Stromal cell of bone marrow (primary cell): ENCODE results near the gene PTBP3.
"Not testable (repeated sequence)": the region's sequence is repeated elsewhere in the genome, so short reads cannot be mapped to it uniquely, and the experiment has no call there.

Experiments
- DNase-seq: peaks from one replicate; pipeline ENCODE4 v3.0.0-alpha.2; 2012; ENCODE audit warnings: low read depth

PTBP3 gene

DNA sequence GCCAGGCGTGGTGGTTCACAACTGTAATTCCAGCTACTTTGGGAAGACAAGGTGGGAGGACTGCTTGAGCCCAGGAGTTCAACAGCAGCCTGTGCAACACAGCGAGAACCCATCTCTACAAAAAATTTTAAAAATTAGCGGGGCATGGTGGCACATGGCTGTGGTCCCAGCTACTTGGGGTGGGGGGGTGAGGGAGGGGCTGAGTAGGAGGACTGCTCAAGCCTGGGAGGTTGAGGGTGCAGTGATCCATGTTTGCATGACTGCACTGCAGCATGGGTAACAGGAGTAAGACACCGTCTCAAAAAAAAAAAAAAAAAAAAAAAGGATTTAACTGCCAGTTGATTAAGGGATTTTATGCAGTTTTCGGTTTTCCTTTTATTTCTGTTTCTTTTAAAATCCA lies 65.0 kb downstream of the PTBP3 start:
- no peak for DNase-seq

DNA sequence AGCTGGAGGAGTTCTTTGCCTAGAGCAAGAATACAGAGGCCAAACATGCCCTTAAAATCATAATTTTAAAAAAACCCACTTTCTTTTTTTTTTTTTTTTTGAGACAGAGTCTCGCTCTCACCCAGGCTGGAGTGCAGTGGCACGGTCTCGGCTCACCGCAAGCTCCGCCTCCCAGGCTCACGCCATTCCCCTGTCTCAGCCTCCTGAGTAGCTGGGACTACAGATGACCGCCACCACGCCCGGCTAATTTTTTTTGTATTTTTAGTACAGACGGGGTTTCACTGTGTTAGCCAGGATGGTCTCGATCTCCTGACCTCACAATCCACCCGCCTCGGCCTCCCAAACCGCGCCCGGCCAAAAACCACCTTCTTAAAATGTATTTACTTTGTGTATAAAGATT lies 66.3 kb downstream of the PTBP3 start:
- not testable (repeated sequence) for DNase-seq

DNA sequence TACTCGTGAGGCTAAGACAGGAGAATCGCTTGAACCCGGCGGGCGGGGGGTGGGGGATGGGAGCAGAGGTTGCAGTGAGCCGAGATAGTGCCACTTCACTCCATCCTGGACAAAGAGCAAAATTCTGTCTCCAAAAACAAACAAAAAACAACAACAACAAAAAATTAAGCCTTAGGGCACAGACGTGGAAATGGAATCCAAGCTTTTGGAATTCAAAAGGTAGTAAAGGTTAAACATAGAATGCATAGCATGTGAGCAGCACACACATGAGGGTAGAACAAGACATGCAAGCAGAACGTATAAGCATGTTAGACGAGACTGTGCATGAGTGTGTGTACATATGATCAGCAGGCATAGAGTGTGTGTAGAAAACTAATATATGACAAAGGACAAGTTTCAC lies 68.0 kb downstream of the PTBP3 start:
- no peak for DNase-seq

DNA sequence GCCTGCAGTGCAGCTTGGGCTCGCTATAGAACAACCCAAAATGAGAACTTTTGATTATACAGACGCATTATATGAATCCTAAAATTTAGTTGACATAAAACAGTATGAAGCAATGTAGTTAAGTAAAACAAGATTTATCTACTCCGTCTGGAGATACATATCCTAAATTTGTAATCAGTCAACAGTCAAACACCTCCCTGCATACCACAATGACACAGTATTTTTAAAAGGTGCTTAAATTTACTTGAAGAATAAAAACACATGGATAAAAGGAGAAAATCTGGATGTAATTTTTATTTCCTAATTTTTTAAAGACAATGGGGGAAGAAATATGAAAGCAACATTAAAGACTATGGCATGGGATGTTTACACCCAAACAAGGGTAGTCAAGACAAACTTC lies 70.8 kb downstream of the PTBP3 start:
- no peak for DNase-seq

DNA sequence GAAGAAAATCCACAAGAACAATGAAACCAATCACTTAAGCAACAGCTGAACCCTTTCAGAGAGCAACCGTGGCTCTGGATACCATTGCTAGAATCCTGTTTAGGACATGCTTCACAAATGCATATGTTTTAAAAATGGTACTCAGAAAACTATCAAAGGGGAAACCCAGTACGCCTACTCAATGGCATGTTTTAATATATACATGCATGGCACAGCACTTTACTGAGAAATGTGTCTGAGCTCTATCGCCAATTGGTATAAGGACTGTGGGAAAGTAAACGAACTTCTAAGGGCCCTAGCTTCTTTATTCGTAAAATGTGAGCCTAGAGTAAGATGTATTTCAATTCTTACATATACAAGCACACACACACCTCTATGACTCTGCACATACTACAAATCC lies 72.3 kb downstream of the PTBP3 start:
- no peak for DNase-seq

DNA sequence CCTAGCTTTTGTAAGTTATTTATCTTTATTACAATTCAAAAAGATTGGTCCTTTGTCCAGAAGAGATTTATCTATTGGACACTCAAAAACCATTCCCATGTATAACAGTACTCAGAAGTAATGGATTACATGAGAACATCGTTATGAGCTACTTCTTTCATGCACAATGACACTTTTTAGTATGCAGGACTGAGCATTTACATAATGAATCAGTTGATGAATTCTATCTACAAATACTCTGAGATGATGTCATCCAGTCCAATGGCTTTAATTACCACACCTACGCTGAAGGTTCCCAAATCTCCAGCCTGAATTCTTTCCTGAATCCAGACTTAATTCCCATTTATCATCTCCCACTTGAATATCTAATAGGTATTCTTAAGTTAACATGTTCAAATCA lies 75.3 kb downstream of the PTBP3 start:
- DNase-seq = no peak

DNA sequence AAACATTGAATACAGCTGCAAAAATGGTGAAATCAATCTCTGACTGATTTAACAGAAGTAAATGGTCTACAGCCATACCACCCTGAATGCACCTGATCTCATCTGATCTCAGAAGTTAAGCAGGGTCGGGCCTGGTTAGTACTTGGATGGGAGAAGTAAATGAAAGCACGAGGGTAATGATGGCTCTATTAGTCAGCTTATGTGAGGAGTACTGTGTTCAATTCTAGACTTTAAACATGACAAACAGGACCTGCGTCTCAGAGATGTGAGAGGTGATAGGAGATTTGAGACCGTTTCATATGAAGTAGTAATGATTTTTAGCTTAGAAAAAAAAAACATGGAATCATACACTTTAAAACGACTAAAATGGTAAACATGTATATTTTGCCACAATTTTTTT lies 81.2 kb downstream of the PTBP3 start:
- DNase-seq = no peak

DNA sequence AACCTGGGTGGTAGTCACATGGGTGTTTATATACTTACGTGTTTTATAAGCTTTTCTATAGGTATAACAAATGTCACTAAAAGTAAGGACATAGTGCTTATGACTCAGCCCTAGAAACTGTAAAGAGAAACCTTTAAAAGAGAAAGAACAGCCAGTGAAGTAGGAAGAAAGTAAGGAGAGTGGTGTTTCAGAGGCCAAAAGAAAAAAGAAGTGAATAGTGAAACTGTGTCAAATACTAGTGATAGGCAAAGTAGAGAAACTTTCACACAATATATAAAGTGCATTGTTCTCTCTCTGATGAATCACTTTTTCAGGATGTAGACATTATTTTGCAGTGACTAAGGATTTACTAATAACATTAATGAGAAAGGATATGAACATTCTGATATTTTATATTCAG lies 84.1 kb downstream of the PTBP3 start:
- no peak for DNase-seq

DNA sequence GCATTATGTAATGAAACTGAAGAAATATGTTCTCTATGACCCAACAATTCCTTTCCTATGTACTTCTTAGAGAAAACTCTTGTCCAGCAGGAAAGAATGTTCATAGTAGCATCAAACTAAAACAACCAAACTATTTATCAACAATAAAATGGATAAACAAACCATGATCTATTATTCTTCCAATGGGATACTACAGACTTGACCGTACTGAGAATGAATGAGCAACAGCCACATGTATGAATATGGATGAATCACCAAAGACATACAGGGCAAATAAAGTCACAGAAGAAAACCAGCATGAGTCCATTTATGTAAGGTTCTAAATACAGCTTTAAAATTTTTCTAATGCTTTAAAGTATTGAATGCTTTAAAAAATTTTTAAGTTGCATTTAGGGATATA lies 84.7 kb downstream of the PTBP3 start:
- DNase-seq = peak; percentile 3

DNA sequence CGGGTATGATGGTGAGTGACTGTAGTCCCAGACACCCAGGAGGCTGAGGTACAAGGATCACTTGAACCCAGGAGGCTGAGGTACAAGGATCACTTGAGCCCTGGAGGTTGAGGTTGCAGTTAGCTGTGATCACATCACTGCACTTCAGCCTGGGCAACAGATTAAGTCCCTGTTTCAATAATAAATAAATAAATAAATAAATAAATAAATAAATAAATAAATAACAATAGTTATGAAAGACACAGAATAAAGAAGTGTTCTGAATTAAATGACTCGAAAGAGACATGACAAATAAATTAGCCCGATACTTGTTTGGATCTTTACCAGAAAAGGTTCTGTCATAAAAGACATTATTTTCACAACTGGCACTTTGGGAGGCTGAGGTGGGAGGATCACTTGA lies 86.3 kb downstream of the PTBP3 start:
- DNase-seq = no peak

DNA sequence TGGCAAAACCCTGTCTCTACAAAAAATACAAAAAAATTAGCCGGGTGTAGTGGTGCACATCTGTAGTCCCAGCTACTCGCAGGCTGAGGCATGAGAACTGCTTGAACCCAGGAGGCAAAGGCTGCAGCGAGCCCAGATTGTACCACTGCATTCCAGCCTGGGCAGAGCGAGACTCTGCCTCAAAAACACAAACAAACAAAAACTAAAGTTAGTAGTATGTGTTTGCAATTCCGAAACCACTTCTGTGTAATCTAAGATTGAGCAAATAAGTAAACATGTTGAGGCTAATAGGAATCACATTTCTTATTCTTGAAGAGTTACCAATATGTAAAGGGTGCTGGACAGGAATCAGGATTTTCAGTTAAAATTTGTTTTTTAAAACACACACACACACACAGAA lies 88.3 kb downstream of the PTBP3 start:
- no peak for DNase-seq

DNA sequence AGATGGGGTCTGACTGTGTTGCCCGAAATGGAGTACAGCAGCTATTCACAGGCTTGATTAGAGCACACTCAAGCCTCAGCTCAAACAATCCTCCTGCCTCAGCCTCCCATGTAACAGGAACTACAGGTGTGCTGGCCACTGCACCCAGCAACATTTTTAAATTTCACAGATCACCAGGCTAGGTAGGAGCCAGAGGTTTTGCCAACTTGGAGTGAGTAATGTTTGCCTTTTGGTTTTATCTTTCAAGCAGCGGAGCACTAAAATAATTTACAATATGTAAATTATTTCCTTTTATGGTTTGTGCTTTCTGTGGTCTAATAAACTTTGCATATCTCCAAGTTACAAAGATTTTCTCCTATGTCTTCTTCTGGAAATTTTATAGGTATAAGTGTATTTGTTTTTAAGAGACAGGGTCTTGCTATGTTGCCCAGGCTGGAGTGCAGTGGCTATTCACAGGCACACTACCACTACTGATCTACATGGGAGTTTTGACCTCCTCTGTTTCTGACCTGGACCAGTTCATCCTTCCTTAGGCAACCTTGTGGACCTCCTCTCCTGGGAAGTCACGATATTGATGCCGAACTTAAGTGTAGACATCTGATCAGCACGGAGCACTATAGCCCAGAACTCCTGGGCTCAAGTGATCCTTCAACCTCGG lies 91.1 kb downstream of the PTBP3 start:
- no peak for DNase-seq

DNA sequence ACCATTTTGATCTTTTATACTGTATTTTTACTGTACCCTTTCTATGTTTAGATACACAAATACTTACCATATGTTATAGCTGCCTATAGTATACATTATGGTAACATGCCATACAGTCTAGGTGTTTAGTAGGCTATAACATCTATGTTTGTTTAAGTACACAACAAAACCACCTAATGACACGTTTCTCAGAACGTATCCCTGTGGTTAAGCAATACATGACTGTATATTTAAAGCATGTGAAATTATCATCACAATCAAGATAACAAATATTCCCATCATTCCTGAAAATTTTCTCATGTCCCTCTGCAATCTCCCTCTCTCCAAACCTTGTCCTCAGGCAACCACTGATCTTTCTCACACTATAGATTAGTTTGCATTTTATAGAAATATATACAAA lies 91.9 kb downstream of the PTBP3 start:
- no peak for DNase-seq

DNA sequence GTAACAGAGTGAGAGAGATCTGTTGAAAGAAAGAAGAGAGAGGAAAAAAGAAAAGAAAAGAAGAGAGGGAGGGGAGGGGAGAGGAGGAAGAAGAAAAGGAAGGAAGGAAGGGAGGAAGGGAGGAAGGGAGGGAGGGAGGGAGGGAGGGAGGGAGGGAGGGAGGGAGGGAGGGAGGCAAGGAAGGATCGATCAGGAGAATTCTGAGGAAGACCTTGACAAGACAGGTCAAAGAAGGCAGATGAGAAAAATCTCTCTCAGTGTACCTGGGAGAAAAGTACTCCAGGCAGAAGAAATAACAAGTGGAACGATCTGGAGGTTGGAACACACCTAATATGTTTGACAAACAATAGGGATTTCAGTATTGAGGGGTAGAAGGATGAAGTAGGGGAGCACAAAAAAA lies 93.7 kb downstream of the PTBP3 start:
- DNase-seq = no peak

DNA sequence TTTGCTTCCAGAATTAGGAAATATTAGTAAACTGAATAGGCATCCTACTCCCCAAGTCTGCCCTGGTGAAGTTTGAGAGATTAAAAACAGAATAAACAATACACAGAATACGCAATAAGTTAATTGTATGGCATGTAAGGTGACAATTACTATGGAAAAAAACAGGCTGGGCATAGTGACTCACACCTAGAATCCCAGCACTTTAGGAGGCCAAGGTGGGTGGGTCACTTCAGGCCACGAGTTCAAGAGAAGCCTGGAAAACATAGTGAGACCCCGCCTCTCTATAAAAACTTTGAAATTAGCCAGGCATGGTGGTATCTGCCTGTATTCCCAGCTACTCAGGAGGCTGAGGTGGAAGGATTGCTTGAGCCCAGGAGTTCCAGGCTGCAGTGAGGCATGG lies 94.1 kb downstream of the PTBP3 start:
- no peak for DNase-seq

DNA sequence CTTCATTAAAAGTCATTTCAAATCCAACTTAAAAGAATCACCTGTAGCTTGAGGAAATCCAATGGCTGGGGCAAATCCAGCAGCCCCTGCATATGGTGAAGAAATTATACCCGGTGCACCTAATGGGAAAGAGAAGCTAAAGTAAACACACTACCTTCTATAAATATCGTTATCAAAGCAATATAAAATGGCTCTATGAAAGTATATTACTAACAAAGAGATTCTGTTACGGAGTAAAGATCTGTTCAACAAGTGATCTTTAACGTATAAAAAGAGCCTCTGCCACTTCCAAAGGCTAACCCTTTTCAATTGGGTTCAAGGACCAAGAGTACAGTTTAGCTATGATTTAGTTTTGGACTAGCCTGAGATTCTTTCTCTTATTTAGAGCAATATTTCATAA lies 98.6 kb downstream of the PTBP3 start:
- DNase-seq = no peak

DNA sequence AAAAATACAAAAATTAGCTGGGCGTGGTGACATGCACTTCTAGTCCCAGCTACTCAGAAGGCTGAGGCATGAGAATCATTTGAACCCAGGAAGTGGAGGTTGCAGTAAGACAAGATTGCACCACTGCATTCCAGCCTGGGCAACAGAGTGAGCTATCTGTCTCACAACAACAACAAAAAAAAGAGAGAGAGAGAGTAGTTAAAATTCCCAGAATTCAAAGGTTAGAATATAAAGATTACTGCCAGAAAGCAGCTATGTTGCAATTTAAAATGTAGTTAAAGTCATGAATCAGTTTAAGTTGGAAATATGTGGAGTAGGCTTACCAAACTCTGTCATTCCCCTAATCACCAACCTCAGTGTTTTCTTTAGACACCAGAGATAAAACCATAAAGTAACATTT lies 99.7 kb downstream of the PTBP3 start:
- peak; percentile 65 for DNase-seq

DNA sequence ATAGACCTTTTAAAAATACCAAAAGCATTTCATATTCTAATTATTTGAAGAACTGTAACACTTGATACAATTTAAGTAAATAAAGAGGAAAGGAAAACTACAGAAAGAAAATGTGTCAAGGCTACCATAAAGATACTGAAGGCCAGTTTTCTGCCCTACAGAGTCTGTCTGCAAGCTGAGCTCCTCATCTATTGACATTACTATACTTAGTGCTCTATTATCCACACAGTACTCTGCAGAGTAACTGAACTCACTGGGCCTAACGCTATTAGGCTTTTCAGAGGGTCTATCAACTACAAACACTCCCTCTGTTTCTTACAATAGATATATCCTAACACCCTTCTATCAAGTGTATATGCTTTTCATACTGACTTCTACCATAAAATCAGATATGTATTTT lies 101.2 kb downstream of the PTBP3 start:
- no peak for DNase-seq

DNA sequence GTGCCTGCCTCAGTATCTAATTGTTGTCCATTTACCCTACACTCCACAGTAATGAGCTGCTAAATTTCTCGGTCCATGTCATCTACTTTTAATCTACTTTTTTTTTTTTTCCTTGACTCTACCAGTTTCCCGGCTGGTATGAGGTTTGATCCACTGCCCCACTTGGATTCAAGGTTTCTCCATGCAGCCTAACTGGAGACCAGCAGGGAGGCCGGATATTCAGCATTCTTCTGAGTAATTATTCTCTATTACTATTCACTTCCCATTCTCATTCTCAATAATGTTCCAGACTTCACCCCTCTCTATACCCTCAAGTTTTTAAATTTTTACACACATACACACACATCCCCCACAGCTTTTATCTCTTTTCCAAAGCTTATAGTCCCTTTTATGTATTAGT lies 107.3 kb downstream of the PTBP3 start:
- no peak for DNase-seq

DNA sequence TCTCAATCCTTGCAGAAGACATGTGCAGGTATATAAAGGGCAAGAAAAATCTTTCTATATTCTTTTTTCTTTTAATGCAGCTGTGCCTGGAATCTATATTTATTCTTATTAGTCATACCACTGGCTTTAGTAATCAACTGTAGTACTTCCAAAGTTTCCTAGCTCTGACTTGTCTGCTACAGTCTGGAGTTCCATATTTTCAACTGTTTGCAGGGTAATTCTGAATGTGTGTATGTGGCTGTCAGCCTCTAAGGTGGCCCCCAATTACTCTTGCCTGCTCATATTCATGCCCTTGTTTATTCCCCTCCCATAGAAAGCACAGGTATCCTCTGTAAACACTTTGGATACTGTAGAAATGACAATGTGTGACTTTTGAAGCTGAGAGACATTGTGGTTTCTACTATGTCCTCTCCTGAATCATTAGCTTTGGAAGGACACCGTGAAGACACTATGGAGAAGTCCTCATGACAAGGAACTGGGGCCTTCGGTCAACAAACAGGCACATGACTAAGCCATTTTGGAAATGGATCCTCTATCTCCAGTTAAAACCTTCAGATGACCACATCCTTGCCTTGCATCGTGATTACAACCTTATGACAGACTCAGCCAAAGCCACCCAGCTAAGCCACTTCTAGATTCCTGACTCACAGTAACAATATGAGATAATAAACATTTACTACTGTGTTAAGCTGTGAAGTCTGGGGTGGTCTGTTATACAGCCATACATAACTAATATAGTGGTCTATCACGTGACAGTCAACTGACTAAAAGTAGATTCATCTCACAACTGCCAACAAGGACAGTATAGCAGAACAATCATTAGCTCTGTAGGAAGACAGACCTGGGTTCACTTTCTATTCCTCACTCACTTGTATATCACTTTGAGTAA lies 108.8 kb downstream of the PTBP3 start:
- DNase-seq = peak; percentile 52

DNA sequence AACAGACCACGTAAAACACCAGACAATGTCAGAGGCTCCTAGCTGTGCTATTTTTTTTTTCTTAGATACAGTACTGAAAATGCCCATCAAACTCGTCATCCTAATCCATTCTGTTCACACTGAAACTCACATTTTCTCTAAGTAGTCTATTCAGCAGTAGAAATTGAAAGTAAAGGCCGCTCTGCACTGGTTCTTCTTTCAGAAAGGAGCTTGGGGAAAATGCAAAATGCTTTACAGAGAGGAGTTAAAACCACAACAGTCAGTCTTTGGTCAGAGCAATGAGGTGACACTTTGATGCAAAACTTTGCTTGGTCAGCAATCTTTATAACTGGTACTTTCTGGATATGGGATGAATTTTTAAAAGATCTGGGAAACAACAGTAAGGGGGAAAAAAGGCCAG lies 114.5 kb downstream of the PTBP3 start:
- DNase-seq = no peak

DNA sequence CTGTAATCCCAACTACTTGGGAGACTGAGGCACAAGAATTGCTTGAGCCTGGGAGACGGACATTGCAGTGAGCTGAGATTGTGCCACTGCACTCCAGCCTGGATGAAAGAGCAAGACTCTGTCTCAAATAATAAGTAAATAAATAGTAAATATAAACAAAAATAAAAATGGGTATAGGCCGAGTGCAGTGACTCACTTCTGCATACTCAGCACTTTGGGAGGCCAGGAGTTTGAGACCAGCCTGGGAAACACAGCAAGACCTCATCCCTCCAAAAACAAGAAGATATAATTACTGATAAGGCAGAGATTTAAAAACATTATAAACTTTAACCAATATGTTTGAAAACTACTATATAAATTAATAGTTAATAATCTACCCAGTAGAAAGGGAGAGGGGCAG lies 120.5 kb downstream of the PTBP3 start:
- DNase-seq = no peak

DNA sequence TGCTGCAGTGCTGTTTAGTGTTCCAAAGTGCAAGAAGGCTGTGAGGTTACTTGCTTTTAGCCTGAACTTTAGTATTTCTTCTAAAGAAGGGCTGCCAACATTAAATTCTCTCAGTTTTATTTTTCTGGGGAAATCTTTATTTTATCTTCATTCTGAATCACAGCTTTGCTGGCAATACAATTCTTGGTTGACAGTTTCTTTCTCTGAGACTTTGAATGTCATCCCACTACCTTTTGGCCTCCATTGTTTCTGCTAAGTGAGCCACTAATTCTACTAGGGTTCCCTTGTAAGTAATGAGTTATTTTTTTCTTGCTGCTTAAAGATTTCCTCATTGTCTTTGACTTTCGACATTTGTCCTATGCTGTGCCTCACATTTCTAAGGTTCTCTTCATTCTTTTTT lies 126.0 kb downstream of the PTBP3 start:
- DNase-seq = no peak

DNA sequence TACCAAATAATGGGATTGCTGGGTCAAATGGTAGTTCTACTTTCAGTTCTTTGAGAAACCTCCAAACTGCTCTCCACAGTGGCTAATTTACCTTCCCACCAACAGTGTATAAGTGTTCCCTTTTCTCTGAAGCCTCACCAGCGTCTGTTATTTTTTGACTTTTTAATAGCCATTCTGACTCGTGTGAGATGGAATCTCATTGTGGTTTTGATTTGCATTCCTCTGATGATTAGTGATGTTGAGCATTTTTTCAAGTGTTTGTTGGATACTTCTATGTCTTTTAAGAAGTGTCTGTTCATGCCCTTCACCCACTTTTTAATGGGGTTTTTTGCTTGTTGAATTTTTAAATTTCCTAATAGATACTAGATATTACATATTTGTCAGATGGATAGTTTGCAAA lies 129.9 kb downstream of the PTBP3 start:
- no peak for DNase-seq
